CD4-positive, alpha-beta T cell (primary cell): ENCODE results near the gene CTXND1. TPM values are rescaled to one million over a fixed set of nuclear protein-coding genes. Genes with fewer than 3 reads are reported as not detected.

ENCODE experiments used
- ATAC-seq: fragments of 200-7000 bp; cut with Tn5 transposase; one replicate; pipeline ENCODE4 v1.10.0; 2022; ENCODE audit warnings: mild to moderate bottlenecking; ENCODE audit not compliant: poor library complexity
- CTCF ChIA-PET: fragments of 350-600 bp; sonication (Branson Sonifier 250); formaldehyde crosslinking; loops from one replicate; lab custom pipeline; 2021; ENCODE audit warnings: antibody characterized with exemption, inconsistent platforms; lab: Charles Lee
- POLR2A ChIA-PET: fragments of 350-600 bp; sonication (Branson Sonifier 250); formaldehyde crosslinking; loops from one replicate; lab custom pipeline; 2021; ENCODE audit warnings: antibody characterized with exemption, inconsistent platforms; lab: Charles Lee
- DNase-seq, 14 experiments: peaks; one replicate each; pipeline ENCODE4 v3.0.0-alpha.2; 2013 to 2020; ENCODE audit warnings: mixed read lengths in 2 of 14
- H3K27ac ChIP-seq, 2 donors: one replicate each; pipeline versions ENCODE4 v1.5.1 to v1.7.0; 2013; ENCODE audit warnings: low read length in 2 of 2, low read depth in 1 of 2, mild to moderate bottlenecking in 1 of 2
- H3K27me3 ChIP-seq, 2 experiments: 1 replicate in 1 of 2; 2 replicates in 1 of 2; pipeline versions ENCODE4 v1.6.1 to v1.7.0; 2013; ENCODE audit warnings: low read length in 2 of 2, control low read depth in 1 of 2, mild to moderate bottlenecking in 1 of 2, moderate library complexity in 1 of 2; ENCODE audit not compliant: insufficient read depth in 2 of 2, control insufficient read depth in 1 of 2
- H3K36me3 ChIP-seq: one replicate; pipeline ENCODE4 v1.6.1; 2013; ENCODE audit warnings: low read length, control low read depth; ENCODE audit not compliant: insufficient read depth
- H3K4me1 ChIP-seq: one replicate; pipeline ENCODE4 v1.6.1; 2013; ENCODE audit warnings: low read length, control low read depth; ENCODE audit not compliant: insufficient read depth
- H3K4me3 ChIP-seq: one replicate; pipeline ENCODE4 v1.5.1; 2013; ENCODE audit warnings: mild to moderate bottlenecking, low read length, moderate library complexity
- H3K9me3 ChIP-seq, 2 experiments: 1 replicate in 1 of 2; 2 replicates in 1 of 2; pipeline versions ENCODE4 v1.6.1 to v1.7.0; 2013; ENCODE audit warnings: low read length in 2 of 2, mild to moderate bottlenecking in 2 of 2, control low read depth in 1 of 2, moderate library complexity in 1 of 2; ENCODE audit not compliant: control insufficient read depth in 1 of 2, insufficient read depth in 1 of 2
- H3K27ac Mint-ChIP-seq: one replicate; pipeline ENCODE4 v1.8.0; 2020; ENCODE audit warnings: mixed read lengths
- H3K27me3 Mint-ChIP-seq: one replicate; pipeline ENCODE4 v1.8.0; 2021; ENCODE audit warnings: mixed read lengths
- H3K36me3 Mint-ChIP-seq: one replicate; pipeline ENCODE4 v1.8.0; 2021; ENCODE audit warnings: low read depth, mixed read lengths
- H3K4me1 Mint-ChIP-seq: one replicate; pipeline ENCODE4 v1.8.0; 2021; ENCODE audit warnings: low read depth, mixed read lengths
- H3K4me3 Mint-ChIP-seq: one replicate; pipeline ENCODE4 v1.8.0; 2020; ENCODE audit warnings: mild to moderate bottlenecking, mixed read lengths
- H3K9me3 Mint-ChIP-seq: one replicate; pipeline ENCODE4 v1.8.0; 2020; ENCODE audit warnings: mixed read lengths
- intact Hi-C, 2 experiments: fragments of 100-400 bp; cut with DNase I in 1 of 2; cut with micrococcal nuclease in 1 of 2; formaldehyde crosslinking; loops; one replicate each; pipeline versions ENCODE4 v1.15.1 to v1.9.0; 2023 to 2025; cut with DNase I, micrococcal nuclease
- total RNA-seq, 174 experiments: library from RNA in 2 of 174; stranded (reverse) in 2 of 174; gene quantifications; one replicate each; pipeline ENCODE4 v1.2.3 and lab custom pipeline; 2021 to 2026
- TF ChIP-seq, protein P1 (sequence below): fragments of 200-600 bp; IDR thresholded peaks from one replicate; pipeline ENCODE4 v1.8.0; 2022; ENCODE audit warnings: antibody characterized with exemption, mild to moderate bottlenecking

CTXND1 gene
- total RNA-seq, 2 experiments from 2014 or later = not detected

DNA sequence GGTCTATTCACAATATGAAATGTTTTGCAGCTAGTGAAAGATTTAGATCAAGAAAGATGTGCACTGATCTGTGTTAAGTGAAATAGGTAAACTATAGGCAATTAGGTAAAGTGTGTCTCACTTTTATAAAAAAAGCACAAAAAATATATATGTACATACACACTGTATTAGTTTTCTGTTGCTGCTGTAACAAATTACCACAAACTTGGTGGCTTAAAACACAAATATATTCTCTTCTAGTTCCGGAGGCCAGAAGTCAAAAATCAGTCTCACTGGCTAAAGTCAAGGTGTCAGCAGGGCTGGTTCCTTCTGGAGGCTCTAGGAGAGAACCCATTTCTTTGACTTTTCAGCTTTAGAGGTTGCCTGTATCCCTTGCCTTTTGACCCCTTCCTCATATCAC lies 88.1 kb downstream of the CTXND1 start:
- Histone ChIP-seq H3K4me1 (peaks cover 14% of the 10 kb centered on the region), H3K27ac (no peak overlapping the region), H3K36me3 (peaks cover 8% of the 10 kb centered on the region), H3K4me3 (no peak overlapping the region), H3K27me3 (no peaks in the 10 kb centered on the region), H3K9me3 (no peaks in the 10 kb centered on the region)
- POLR2A ChIA-PET = no interaction called here
- Mint-ChIP-seq H3K4me3 (no peak overlapping the region), H3K27me3 (no peaks in the 10 kb centered on the region), H3K27ac (no peak overlapping the region), H3K9me3 (no peaks in the 10 kb centered on the region), H3K4me1 (peaks cover 11% of the 10 kb centered on the region), H3K36me3 (peaks cover 20% of the 10 kb centered on the region)
- DNase-seq (no peak), ATAC-seq (no peak)
- CTCF ChIA-PET = no interaction called here
- TF ChIP-seq, protein P1, sequence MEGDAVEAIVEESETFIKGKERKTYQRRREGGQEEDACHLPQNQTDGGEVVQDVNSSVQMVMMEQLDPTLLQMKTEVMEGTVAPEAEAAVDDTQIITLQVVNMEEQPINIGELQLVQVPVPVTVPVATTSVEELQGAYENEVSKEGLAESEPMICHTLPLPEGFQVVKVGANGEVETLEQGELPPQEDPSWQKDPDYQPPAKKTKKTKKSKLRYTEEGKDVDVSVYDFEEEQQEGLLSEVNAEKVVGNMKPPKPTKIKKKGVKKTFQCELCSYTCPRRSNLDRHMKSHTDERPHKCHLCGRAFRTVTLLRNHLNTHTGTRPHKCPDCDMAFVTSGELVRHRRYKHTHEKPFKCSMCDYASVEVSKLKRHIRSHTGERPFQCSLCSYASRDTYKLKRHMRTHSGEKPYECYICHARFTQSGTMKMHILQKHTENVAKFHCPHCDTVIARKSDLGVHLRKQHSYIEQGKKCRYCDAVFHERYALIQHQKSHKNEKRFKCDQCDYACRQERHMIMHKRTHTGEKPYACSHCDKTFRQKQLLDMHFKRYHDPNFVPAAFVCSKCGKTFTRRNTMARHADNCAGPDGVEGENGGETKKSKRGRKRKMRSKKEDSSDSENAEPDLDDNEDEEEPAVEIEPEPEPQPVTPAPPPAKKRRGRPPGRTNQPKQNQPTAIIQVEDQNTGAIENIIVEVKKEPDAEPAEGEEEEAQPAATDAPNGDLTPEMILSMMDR = no peak
- intact Hi-C loops = no loop called here

DNA sequence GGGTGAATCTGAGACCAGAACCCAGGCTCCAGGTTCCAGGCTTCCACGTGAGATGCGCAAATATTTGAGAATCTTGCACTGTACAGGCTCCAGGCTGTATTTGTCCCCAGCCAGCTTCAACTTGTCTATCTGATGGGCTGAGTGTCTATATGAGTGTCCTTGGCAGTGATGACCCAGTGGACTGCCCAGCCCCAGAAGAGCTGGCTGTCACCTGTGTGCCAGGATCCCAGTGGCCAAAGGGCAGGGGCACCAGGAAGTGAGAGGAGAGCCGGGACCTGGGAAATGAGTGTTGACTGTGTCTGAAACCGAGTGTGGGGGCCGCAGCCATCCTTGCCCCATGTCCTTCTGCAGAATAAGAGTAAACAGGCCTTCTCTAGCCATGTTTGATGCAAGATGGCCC lies 88.8 kb downstream of the CTXND1 start:
- no peaks in the 10 kb centered on the region for H3K27me3 ChIP-seq
- intact Hi-C loops = no loop called here
- Mint-ChIP-seq H3K36me3 (peaks cover 20% of the 10 kb centered on the region), H3K27me3 (no peaks in the 10 kb centered on the region), H3K9me3 (no peaks in the 10 kb centered on the region), H3K4me3 (no peak overlapping the region), H3K4me1 (peaks cover 11% of the 10 kb centered on the region), H3K27ac (no peak overlapping the region)
- DNase-seq (no peak), ATAC-seq (no peak)
- TF ChIP-seq, protein P1 = no peak
- H3K4me3 ChIP-seq = no peak overlapping the region
- ChIA-PET CTCF (no interaction called here), POLR2A (no interaction called here)
- H3K4me1 ChIP-seq = peaks cover 14% of the 10 kb centered on the region
- H3K27ac ChIP-seq = no peak overlapping the region
- H3K36me3 ChIP-seq = peaks cover 7% of the 10 kb centered on the region
- H3K9me3 ChIP-seq = no peaks in the 10 kb centered on the region

DNA sequence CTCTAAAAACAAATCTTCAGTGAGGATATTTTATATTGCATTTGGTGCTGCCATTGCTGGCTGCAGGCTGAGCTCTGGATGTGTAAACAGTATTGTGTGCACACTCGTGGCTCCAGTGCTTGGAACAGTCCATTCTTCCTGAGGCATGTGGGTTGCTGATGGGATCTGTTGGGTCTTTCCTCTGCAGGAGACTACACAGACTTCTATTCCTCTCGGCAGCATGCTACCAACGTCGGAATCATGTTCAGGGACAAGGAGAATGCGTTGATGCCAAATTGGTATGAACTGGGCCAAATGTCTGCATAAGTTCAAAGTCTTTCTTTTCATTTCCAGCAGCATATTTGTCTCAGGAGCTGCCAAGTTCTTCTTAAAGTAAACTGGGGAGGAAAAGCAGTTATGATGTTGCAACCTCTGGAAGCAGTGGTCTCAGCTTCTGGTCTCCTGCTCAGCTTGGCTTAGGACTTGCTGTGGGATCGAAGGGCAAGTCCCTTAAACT lies 89.9 kb downstream of the CTXND1 start:
- Histone ChIP-seq H3K4me1 (peaks cover 14% of the 10 kb centered on the region), H3K4me3 (no peak overlapping the region), H3K9me3 (no peaks in the 10 kb centered on the region), H3K36me3 (peaks cover 5% of the 10 kb centered on the region), H3K27ac (no peak overlapping the region), H3K27me3 (no peaks in the 10 kb centered on the region)
- TF ChIP-seq, protein P1 = no peak
- Mint-ChIP-seq H3K27me3 (no peaks in the 10 kb centered on the region), H3K4me3 (no peak overlapping the region), H3K9me3 (no peaks in the 10 kb centered on the region), H3K36me3 (peaks cover 20% of the 10 kb centered on the region), H3K27ac (no peak overlapping the region), H3K4me1 (peaks cover 11% of the 10 kb centered on the region)
- ATAC-seq (no peak), DNase-seq (no peak)
- intact Hi-C loops = no loop called here
- ChIA-PET POLR2A (no interaction called here), CTCF (no interaction called here)
